Germinal center (tissue), 1 donor: ENCODE measurements around the gene KRT2.

ENCODE experiments used
- DNase-seq: peaks from one replicate; pipeline ENCODE4 v3.0.0; 2012; ENCODE audit warnings: mixed read lengths, low spot score

KRT2 gene

DNA sequence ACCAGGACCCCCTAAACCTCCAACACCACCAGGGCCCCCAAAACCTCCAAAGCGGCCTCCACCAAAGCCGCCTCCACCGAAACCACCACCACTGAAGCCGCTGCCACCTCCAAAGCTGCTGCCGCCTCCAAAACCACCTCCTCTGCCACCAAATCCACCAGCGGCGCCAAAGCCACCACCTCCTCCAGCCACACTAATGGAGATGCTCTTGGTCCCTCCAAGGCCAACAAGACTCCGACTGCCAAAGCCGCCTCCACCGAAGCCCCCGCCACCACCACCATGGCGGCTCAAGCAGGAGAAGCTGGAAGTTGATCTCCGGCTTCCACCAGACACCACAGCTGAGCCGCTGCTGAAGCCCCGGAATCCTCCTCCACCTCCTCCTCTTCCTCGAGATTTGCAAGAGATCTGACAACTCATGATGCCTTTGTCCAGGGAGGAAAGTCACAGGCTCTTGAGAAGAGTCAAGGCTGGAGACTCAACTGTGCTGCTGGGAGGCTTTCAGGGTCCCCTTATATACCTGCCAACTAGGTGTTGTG, at the start of gene KRT2:
Gene KRT2 (minus strand): TSS at position 486 of the 536 bp plus-strand sequence. CDS start 69 bp downstream, at position 417.
- DNase-seq, result no peak

DNA sequence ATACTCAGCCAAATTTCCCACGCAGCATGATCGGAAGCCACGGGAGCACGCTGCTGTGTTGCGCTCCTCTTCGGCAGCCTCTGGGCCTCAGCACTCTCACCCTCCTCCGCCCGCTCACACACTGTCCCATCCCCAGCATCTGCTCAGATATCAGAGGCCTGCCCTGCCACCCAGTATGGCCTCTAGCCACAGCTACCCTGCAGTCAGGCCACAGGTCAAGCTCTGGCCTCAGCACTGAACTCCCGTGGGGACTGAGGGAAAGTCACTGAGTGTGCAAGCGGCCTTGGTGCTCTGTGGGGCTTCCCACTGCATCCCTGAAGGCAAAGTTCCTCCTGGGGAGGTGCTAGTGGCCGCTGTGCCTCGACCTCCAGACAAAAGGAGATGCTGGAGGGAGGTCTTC, 49.3 kb upstream of the KRT2 start:
- no peak for DNase-seq

DNA sequence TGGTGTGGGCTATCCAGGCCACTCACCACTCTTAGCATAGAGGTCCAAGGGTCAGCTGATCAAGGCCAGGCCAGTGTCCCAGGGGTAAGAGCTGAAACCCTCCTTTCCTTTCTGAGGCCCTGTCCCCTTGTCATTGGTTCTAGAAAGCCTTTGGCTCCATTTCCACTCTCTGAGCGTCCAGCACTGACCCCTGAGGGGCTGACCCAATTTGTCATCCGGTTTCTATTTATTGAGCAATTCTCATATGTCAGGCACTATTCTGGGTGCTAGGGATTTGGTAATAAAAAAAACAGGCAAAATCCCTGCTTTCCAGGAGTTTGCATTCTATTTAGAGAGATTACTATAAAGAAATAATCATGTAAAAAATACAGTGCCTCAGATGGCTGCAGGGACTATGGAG, 47.9 kb upstream of the KRT2 start:
- DNase-seq, result no peak

DNA sequence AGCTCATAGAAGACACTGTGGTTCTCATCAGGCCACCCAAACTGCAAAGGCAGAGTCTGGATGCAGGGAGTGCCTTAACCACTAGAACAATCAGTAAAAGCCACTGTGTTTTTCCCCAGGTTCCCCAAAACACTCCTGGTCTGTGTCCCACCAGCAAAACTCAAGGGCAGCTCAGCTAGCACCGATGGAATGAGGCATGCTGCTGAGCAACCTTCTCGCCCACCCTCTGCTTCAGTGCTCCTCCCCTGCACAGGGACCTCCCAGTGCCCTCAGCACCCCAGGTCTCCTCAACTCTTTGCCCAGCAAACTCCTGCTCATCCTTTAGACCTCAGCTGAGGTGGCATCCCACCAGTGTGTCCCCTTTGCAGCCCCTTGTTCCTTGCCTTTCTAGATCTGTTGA, 47.4 kb upstream of the KRT2 start:
- no peak for DNase-seq

DNA sequence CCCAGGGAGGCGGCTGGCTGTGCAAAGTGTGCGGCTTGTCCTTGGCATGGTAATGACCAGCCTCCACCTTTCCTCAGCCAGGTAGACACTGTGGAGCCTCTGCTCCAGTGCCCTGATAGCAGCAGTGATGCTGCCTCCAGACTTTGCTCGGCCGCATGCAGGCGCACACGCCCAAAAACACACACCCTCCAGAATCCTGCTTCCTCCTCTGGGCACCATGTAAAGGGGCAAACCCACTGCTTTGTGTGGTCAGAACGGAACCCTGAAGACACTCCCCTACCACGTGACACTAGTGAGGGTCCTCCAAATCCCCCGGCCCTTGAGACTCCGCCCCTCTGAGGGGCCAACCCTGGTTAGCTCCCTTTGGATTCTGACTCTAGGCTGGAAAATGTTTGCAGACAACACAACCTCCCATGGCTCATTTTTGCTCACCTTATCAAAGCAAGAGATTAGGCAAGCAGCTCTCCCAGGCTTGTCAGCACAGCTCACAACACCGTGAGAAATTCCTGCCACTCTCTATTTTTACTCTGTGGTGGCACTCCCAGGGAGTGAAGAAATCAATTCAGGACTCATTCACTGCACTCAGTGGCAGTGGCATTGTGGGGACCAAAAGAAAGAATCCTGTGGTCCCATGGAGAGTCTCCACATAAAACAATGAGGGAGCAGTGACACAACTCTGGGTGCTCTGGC, 46.8 kb upstream of the KRT2 start:
- DNase-seq, result no peak

DNA sequence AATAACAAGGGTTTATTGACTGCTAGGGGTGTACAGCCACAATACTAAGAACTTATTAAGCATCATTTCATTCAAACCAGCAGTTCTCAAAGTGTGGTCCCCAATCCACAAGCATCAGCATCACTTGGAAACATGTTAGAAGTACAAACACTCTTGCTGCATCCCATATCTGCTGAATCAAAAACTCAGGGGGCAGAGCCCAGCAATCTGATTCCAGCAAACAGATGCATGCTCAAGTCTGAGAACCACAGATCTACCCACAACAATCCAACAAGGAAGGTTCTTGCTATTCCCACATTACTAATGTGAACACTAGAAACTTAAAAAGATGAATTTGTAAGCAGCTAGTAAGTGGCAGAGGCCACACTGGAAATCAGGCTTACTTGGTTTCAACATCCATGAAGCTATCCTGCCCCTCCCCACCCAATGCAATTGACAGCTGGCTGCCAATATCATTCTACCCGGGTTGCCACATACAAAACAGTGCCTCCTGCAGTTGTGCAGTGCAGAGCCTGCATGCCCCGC, 45.1 kb upstream of the KRT2 start:
- DNase-seq, result no peak

DNA sequence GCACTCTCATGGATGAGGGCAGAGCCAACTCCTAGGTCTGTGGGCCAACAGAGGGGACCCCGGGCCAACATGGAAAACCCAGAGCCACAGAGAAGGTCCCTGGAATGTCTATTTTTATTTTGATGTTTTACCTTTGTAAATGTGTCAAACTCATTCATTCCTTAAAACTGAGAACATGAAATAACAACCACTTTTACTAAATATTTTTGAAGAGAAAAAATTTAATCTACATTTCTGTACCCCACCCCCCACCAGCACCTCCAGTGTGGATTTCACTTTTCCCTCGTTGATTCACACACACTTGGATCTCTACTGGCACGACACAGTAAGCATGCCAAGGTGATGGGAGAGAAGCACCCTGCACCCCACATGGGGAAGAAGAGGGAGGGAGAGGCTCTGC, 44.6 kb upstream of the KRT2 start:
- no peak for DNase-seq

DNA sequence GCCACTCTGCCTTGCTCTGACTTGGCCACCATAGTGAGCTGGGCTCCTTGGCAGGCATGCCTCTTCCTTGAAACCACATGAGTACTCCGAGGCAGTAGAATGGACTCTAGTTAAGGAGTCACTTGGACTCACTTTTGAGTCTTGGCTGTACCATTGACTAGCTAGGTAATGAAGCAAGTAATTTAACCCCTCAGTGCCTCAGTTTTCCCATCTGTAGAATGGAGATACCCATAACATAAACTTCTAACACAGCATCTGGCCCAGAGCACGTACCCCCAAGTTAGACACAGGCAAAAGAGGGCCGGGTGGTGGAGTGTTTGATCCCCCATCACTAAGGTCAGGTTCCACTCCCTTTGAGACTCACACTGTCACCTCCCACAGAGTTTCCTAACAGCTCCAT, 43.0 kb upstream of the KRT2 start:
- DNase-seq, result no peak

DNA sequence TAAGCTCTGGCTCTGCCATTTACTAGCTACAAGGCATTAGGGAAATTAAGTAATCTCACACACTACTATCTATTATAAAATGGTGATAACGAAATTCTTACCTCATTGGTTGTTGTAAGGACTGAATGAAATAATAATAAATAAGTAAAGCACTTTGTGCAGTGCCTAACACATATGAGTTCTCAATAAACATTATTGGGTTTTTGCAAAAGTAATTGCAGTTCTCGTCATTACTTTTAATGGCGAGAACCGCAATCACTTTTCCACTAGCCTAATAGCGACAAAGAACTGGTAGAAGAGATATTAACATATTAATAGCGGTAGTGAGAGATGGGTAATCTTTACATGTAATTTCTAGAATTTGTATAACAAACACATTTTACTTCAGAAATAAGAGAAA, 42.1 kb upstream of the KRT2 start:
- DNase-seq, result no peak

DNA sequence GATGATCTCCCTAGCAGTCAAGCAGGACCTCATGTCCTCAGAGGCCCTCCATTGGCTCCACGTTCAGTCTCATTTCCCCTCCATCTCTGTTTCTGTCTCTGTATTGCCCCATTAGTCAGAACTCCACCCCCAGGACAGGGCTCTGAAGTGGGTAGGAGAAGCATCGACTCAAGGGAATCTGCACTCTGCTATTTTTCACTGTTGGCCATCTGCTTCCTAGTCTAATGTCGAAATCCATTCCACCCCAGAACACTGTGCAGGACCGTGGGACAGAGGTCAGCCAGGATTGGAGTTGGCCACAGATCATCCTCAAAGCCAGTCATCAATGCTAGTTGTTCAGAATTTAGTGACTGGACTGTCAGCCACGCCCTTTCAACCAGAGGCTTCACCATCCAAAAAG, 41.2 kb upstream of the KRT2 start:
- DNase-seq, result no peak

DNA sequence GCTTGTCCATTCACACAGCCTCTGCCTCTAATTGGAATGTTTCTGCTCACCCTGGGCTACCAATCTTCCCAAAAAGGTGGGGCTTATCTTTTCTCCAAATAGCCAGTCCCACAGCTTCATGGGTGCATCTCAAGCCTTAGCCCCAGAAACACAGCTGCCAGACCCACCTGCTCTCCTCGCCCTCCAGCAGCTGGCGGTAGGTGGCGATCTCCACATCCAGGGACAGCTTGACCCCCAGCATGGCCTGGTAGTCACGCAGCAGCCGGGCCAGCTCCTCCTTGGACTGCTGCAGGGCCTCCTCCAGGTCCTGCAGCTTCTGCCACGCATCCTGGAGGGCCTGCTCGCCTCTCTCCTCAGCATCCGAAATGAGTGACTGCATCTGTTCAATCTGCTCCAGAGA, 40.2 kb upstream of the KRT2 start:
- DNase-seq, result no peak

DNA sequence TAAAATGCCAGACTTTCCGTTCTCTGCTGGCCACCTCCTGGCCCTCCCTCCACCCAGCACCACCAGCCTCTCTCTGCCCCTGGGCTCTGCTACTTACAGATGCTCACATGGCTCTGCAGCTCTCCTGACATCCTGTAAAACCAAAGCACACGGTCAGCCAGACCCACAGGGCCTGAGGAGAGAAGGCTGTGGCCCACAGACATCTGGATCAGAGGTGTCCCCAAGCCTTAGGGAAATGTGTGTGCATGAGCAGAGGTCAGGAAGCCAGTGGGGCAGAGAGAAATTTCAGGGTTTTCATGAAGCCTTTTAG, 39.8 kb upstream of the KRT2 start:
- no peak for DNase-seq

DNA sequence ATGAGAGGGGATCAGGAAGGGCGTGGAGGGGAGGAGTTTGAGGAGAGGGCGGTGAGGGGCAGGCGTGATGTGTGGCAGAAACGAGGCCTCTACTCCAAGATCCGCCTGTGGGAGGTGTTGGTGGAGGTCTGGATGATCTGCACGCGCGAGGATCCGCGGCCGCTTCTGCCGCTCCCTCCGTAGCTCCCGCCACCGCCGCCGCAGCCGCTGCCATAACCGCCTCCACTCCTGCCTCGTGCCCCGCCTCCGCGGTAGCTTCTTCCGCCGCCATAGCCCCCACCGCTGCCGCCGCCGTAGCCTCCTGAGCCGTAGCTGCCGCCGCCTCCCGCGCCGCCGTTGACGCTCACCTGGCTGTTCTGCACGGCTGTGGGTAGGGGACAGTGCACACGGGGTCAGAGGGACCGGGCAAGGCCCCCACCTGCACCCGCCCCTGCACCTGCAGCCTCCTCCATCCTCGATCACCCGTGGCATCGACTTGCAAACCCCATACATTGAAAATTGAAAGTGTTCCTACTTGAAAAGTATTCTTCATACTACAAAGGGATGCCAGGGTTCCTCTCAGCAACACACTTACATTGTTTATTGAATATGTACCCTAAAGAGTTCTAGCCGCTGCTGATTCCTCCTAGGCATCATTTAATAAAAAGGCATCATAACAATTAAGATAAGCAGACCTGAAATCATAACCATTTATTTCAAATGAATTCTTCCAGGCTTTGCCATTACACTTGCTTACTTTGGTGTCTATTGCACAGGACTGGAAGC, 39.2 kb upstream of the KRT2 start:
- DNase-seq, result peak; percentile 44

DNA sequence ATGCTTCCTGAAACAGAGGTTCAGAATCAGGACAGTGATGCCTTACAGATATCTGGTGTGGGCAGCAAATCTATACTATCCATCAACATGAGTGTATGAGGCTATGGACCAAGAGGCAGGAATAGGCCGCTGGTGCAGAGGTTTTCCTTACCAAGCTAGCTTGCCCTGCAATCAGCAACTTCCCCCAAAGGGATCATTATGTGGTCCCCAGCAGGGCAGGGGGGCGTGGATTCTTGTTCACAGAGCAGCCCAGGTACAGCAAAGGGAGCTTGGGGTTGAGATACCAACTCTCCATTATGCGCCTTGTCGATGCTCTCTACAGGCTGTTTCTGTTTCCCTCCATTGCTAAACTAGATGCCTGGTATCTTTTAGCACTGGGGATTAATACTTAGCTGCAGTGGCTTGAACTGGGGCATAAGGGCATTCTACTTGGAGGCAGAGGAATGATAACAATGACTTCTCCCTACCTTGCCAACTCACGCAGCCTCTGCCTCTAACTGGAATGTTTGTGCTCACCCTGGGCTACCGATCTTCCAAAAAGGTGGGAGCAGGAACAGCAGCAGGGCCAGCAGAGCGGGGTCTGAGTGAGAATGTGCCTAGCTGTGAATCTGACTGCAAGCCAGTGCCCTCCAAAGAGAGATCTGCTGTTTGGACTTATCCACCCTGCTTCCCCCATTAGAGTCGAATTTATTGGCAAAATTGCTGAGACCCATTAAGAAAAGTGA, 38.5 kb upstream of the KRT2 start:
- no peak for DNase-seq

DNA sequence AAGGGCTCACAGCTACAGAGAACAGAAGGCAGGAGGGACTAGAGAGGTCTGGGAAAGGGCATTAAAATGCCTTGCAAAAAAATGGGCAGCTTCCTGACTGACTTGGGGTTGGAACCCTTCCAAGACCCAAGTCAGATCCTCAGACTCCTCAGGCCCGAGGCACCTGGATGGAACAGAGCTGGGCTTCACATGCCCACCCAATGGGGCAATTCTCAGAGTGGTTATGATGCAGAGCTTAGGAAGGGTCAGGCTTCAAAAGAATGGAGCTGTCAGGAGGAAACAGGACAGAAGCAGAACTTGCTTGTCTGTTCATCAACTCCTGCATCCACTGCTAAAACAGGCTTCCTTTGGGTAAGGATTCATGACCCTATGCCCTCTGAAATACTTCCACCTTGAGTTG, 37.9 kb upstream of the KRT2 start:
- DNase-seq, result no peak

DNA sequence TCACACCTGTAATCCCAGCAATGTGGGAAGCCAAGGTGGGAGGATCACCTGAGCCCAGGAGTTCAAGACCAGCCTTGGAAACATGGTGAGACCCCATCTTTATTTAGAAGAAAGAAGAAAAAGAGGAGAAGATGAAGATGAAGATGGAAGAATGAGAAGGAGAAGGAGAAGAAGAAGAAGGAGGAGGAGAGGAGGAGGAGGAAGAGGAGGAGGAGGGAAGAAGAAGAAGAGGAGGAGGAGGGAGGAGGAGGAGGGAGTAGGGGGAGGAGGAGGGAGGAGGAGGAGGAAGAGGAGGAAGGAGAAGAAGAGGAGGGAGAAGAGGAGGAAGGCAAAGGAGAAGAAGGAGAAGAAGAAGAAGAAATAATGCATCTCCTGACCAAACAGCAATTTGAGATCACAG, 37.2 kb upstream of the KRT2 start:
- no peak for DNase-seq

DNA sequence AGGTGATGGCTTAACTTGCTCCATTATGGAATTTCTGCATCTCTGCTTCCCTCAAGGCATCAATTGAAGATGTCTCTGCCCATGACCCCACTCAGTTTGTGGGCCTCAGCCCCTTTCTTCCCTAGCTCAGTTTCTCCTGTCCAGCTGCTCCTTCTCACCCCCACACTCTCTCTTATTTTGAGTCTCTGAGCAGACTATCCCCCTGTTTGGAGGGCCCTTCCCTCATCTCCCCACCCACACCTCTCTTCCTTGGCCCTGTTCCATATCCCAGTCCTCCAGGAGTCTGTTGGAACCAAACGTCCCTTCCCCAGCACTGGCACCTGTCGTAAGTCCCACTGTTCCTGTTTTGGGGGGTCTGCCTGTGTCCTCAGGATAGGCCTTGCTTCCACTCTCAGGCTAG, 36.5 kb upstream of the KRT2 start:
- DNase-seq, result no peak

DNA sequence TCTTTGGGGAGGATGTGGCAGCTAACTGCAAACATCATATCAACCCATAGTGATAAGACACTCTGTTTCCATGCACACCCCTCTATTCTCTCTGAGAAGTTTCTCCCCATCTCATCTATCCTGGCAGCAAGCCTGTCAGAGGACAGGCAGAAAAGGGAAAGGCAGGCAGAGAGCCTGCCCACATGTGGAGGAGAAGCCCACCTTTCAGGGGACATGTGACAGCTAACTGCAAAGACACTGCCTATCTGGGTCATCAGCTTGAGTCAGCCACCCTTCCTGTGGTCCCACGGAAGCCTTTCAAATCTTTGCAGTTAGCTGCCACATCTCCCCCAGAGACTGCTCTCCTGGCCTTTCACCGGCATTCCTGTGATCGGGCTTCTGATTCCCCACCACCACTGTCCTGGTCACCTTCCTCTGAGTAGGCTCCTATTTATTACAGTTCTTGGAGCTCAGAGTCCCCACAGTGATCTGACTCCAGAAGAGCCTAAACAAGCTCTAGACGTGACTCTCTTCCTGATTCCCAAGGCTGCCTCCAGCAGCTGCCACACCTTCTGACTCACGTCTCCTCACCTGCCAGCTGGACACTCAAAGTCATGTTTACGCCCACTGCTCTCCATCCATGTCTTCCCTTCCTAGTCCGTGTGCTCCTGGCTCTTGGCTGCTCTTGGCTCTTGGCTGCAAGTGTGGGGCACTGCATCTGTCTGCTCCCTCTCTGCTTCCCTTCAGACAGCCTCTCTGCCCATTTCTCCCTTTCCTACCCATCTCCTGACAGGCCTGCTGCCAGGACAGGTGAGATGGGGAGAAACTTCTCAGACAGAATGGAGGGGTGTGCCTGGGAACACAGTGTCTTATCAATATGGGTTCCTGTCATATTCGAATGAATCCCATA, 35.7 kb upstream of the KRT2 start:
- DNase-seq, result no peak

DNA sequence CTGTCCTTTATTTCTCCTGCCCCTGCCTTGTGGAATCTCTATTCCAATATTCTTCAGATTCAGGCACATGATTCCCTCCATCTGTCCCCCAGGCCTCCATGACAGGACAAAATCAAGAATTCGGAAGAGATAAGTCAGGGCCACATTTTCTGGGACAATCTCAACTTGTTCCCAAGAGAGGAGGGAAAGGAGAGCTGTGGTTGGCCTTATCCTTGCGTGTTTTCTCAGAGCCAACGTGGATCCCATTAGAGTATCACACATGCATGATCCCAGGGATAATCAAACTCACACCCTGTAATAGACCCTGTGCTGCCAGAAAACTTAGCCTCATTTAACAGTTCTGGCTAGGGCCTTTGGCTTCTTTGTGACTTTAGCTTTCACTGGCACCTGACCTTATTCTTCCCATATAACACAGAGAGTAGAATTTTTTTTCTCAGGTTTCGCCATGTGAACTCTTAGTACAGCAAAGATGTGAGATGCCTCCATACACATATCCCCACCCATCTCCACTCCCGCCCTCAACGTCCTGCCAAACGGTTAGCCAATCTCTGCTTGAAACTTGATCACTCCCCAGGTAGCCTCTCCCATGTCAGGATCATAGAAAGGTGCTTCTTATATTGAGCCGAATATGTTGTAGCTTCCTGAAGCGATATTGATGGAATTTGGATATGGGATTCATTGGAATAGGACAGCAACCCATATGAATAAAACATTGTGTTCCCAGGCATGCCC, 34.9 kb upstream of the KRT2 start:
- no peak for DNase-seq

DNA sequence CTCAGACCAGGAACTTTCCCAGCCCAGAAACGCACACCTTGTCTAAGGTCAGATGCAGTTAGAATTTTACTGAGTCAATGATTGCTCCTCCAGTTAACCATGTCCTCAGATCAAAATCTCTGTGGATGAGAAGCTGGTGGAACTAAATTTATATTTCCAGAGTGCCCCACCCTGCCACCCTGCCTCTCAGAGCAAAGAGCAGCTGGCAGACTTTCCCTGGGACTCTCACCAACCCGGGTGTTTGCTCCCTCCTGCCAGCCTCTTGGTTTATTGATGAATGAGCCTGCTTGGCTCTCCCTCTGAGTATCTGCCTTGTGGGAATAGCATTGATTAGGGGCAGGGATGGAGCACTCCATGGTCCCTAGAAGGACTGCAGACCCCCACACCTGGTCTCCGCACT, 34.1 kb upstream of the KRT2 start:
- DNase-seq, result no peak

DNA sequence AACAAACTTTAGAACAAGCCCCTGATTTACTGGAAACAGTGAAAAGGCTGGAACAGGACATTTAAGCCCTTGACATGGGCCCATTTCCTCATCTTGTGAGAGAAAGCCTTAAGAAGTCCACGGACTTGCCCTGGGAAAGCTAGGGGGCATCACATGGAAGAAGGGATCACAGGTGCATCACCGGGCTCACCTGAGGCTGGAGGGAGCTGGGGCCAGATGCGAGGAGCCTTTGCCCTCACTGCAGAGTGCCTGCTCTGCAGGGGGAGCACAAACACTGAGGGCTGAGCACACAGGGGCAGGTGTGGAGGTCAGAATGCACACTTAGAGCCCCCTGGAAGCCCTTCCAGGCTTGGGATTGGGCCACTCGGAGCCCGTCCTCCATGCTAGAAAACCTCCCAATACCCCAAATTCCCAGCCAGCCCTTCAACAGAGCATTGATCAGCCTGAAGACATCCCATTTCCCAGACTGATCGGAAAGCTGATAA, 33.4 kb upstream of the KRT2 start:
- no peak for DNase-seq
